HepG2 (cell line): ENCODE data around the gene TMCO4. TPM values are rescaled to one million over a fixed set of nuclear protein-coding genes. Genes with fewer than 3 reads are reported as not detected.

Experiments
- ATAC-seq: fragments of 200-7000 bp; cut with Tn5 transposase; 3 replicates; pipeline ENCODE4 v1.9.1; 2020; ENCODE audit warnings: mild to moderate bottlenecking, moderate library complexity
- BruUV-seq: library from RNA; stranded (reverse); fragments of 400-500 nt; replicated peaks from 2 replicates; lab custom pipeline; 2021; lab: Mats Ljungman, UMichigan
- CTCF ChIA-PET: fragments of 300-600 bp; formaldehyde crosslinking; extraction: SDS; loops from one replicate; lab custom pipeline; 2021; ENCODE audit warnings: low total read pairs, inconsistent platforms, low intra/inter-chr PET ratio; lab: Yijun Ruan, JAX
- POLR2A ChIA-PET: fragments of 350-600 bp; sonication (Branson Sonifier 250); formaldehyde crosslinking; loops from one replicate; lab custom pipeline; 2020; ENCODE audit warnings: antibody characterized with exemption, inconsistent platforms; lab: Yijun Ruan, JAX
- DNase-seq: peaks from one replicate; pipeline ENCODE4 v3.0.0-alpha.2; 2015; ENCODE audit warnings: low spot score
- FAIRE-seq: peaks from 3 replicates; lab custom pipeline; 2011; peaks lifted over from hg19 to GRCh38; lab: Jason Lieb, UNC
- H2AFZ ChIP-seq: one replicate; pipeline ENCODE4 v1.6.1; 2011; ENCODE audit warnings: low read length, inconsistent platforms
- H3K27ac ChIP-seq: fragments of 300-600 bp; 3 replicates; pipeline ENCODE4 v1.8.0; 2011; ENCODE audit warnings: mixed run types, mild to moderate bottlenecking, mixed read lengths, low read length, inconsistent platforms; ENCODE audit not compliant: insufficient read depth; ENCODE audit errors: extremely low read length
- H3K27me3 ChIP-seq, 2 experiments: fragments of 200-600 bp in 1 of 2; 2 replicates in 1 of 2; 3 replicates in 1 of 2; pipeline versions ENCODE4 v1.6.0 to v1.8.0; 2011; ENCODE audit warnings: low read length in 2 of 2, mild to moderate bottlenecking in 2 of 2, moderate library complexity in 2 of 2, inconsistent platforms in 1 of 2; ENCODE audit not compliant: insufficient read depth in 2 of 2, control insufficient read depth in 1 of 2
- H3K36me3 ChIP-seq, 2 experiments: fragments of 200-600 bp in 1 of 2; replicated peaks in 1 of 2; 2 replicates in 1 of 2; 3 replicates in 1 of 2; pipeline versions ENCODE4 v1.5.1 to v1.8.0; 2011; ENCODE audit warnings: low read length in 2 of 2, inconsistent platforms in 1 of 2; ENCODE audit not compliant: insufficient read depth in 2 of 2, control insufficient read depth in 1 of 2
- H3K4me1 ChIP-seq: 2 replicates; pipeline ENCODE4 v1.5.1; 2012; ENCODE audit warnings: low read length, inconsistent platforms; ENCODE audit not compliant: insufficient read depth
- H3K4me2 ChIP-seq: 2 replicates; pipeline ENCODE4 v1.6.0; 2011; ENCODE audit warnings: low read depth, low read length, inconsistent platforms
- H3K4me3 ChIP-seq, 3 experiments: fragments of 200-600 bp in 1 of 3; sonication (generic), shearing (Covaris generic) in 1 of 3; replicated peaks in 1 of 3; 2 replicates each; pipeline ENCODE4 v1.5.1; 2011 to 2016; ENCODE audit warnings: low read length in 3 of 3, inconsistent platforms in 2 of 3, low read depth in 2 of 3, mild to moderate bottlenecking in 2 of 3, control low read depth in 1 of 3, mixed read lengths in 1 of 3; ENCODE audit not compliant: insufficient read depth in 1 of 3
- H3K79me2 ChIP-seq: one replicate; pipeline ENCODE4 v1.6.1; 2011; ENCODE audit warnings: low read length, inconsistent platforms; ENCODE audit not compliant: insufficient read depth
- H3K9ac ChIP-seq: 2 replicates; pipeline ENCODE4 v1.6.0; 2011; ENCODE audit warnings: mild to moderate bottlenecking, low read depth, low read length, inconsistent platforms; ENCODE audit not compliant: insufficient read depth
- H3K9me3 ChIP-seq: 2 replicates; pipeline ENCODE4 v1.5.1; 2012; ENCODE audit warnings: mild to moderate bottlenecking, low read length
- H4K20me1 ChIP-seq: 2 replicates; pipeline ENCODE4 v1.6.0; 2011; ENCODE audit warnings: inconsistent platforms, mild to moderate bottlenecking, low read length, moderate library complexity; ENCODE audit not compliant: insufficient read depth
- BHLHE40 ChIP-seq: IDR thresholded peaks from 2 replicates; pipeline ENCODE4 v1.6.1; 2011; ENCODE audit warnings: low read length, improper control_type of control experiment
- HDAC6 ChIP-seq: fragments of 200-600 bp; sonication (generic); IDR thresholded peaks from 2 replicates; pipeline ENCODE4 v1.7.0; 2017; ENCODE audit warnings: mild to moderate bottlenecking, antibody characterized with exemption, low read length, low read depth
- KLF11 ChIP-seq: IDR thresholded peaks from 2 replicates; pipeline ENCODE4 v1.6.1; 2016; ENCODE audit warnings: missing compliant biosample characterization
- SNAI1 ChIP-seq: sonication (generic); formaldehyde crosslinking; IDR thresholded peaks from 2 replicates; pipeline ENCODE4 v1.5.0; 2020; ENCODE audit warnings: mild to moderate bottlenecking, missing genetic modification reagents, borderline replicate concordance
- ZNF777 ChIP-seq: sonication (generic); formaldehyde crosslinking; IDR thresholded peaks from 2 replicates; pipeline ENCODE4 v1.4.0; 2020; ENCODE audit warnings: missing genetic modification reagents
- WGBS: methylation state at CpG from one replicate; pipeline ENCODE4 v1.1.6; 2017; ENCODE audit warnings: low lambda C conversion rate; 5-methylcytosine and 5-hydroxymethylcytosine counted together
- in situ Hi-C: cut with HindIII; loops from 2 replicates; pipeline ENCODE4 v1.10.0; 2017; ENCODE audit warnings: low pct_unique_long_range_greater_than_20kb; ENCODE audit not compliant: extremely low pct_ligation_motif_present
- intact Hi-C: fragments of 100-400 bp; cut with micrococcal nuclease; formaldehyde crosslinking; loops from one replicate; pipeline ENCODE4 v1.10.0; 2022; ENCODE audit not compliant: unreplicated experiment
- polyA plus RNA-seq, 8 experiments: library from polyadenylated mRNA; depleted of rRNA in 3 of 8; stranded (reverse) in 7 of 8; unstranded in 1 of 8; fragments of >200 nt; fragmentation: Illumina TruSeq in 4 of 8; extraction: Trizol in 4 of 8; gene quantifications; 2 replicates each; pipeline versions ENCODE4 v1.2.1 to v1.2.3, GENCODE V29; 2011 to 2016; ENCODE audit warnings: low read depth in 4 of 8, missing spikeins in 1 of 8, mixed read lengths in 1 of 8; ENCODE audit not compliant: insufficient read depth in 1 of 8
- total RNA-seq, 5 experiments: library from RNA; depleted of rRNA; stranded (reverse); fragments of >200 nt; fragmentation: Illumina TruSeq; extraction: Trizol; gene quantifications; 2 replicates each; pipeline ENCODE4 v1.2.3, GENCODE V29; 2016; ENCODE audit warnings: low read depth in 1 of 5
- TF ChIP-seq, protein P1 (sequence below): sonication (generic); formaldehyde crosslinking; IDR thresholded peaks from 2 replicates; pipeline ENCODE4 v1.5.0; 2020; ENCODE audit warnings: mild to moderate bottlenecking, missing genetic modification reagents
- TF ChIP-seq, protein P2 (sequence below): sonication (generic); formaldehyde crosslinking; IDR thresholded peaks from 2 replicates; pipeline ENCODE4 v1.5.1; 2020; ENCODE audit warnings: mild to moderate bottlenecking, missing genetic modification reagents, borderline replicate concordance

Gene TMCO4
- total and polyA plus RNA-seq, 2 of the 13 experiments (the other 11 are each of a cell fraction or from before 2014, with no cell fraction given), result 2.1 to 4.1 TPM

DNA sequence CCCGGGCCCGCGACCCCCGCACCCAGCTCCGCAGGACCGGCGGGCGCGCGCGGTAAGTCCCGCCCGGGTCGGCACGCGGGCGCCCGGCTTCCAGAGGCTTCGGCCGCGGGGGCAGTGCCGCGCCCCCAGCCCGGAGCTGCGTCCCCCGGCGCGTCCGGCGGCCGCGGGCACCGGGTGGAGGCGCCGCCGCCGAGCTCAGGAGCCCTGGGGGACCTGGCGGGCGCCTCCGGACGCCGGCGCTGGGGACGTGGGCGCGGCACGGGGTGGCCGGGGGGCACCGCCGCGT lies 155.4 kb downstream of the TMCO4 start:
- no peaks in the 10 kb centered on the region for H3K9me3 ChIP-seq
- ChIA-PET POLR2A (no interaction called here), CTCF (no interaction called here)
- DNase-seq, result no peak
- H4K20me1 ChIP-seq, result no peaks in the 10 kb centered on the region
- peak overlapping the region; percentile 95 for H3K4me2 ChIP-seq
- no peaks in the 10 kb centered on the region for H3K36me3 ChIP-seq
- no peak overlapping the region for H2AFZ ChIP-seq
- H3K27ac ChIP-seq, result no peak overlapping the region
- H3K79me2 ChIP-seq, result no peaks in the 10 kb centered on the region
- peaks cover 2 to 21% of the 10 kb centered on the region in 2 experiments; a peak in 3 of 5 replicates for H3K27me3 ChIP-seq
- H3K4me3 ChIP-seq, result peak overlapping the region; percentile 68 to 83 (median 75)
- ATAC-seq, result no peak
- no peak for TF ChIP-seq SNAI1
- TF ChIP-seq KLF11 (CRISPR knock-in tag), result no peak
- peaks cover 47% of the 10 kb centered on the region for H3K4me1 ChIP-seq
- in situ Hi-C loops, result no loop called here
- no peak for FAIRE-seq
- peak overlapping the region; percentile 67; the same call in 1 of the 2 replicates for H3K9ac ChIP-seq
- no CpG with 5 or more reads among the region's 51 CpGs for WGBS
- intact Hi-C loops, result loop anchor here (5.0 kb wide), 1 partner anchor 47 kb away; a partner anchor contains a TSS
- BruUV-seq, result no TSS peak

DNA sequence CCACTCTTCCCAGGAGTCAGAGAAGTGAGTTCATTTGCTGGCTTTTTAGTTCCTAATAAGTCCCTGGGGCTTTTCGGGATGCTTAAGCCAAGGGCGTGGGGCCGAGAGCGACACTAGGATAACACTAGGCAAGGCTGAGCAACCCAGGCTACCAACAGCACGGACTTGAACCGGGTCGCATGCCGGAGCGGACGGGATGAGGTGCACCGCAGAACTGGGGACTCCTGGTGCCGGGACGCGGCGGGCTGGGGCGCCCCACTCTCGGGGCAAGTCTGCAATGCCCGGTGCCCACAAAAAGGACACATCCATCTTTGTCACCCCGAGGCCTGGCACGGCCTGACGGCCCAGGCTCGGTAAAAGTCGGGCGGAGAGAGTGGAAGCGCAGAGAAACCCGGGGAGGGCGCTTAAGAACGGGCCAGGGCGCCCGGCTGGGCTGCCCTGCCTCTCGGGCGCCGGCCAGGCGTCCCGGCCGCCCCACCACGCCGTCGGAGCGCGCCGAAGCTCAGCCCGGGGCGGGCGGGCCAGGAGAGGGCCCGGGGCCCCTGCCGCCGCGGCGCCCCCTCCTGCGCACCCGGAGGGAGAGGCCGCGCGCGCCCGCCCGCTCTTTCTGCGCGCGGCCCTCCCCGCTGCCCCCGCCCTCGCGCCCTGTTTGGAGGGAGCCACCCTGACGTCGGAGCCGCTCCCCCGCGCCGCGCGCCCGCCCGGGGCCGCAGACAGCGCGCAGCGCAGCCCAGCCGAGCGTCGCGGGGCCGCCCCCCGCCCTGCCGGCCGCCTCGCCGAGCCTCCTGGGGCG lies 155.9 kb downstream of the TMCO4 start, which contains the start of gene NBL1:
Gene NBL1 (plus strand): TSS at position 710 of the 793 bp plus-strand sequence. CDS start 10,720 bp downstream, outside the sequence.
- Histone ChIP-seq H3K36me3 (no peaks in the 10 kb centered on the region), H3K9me3 (no peaks in the 10 kb centered on the region), H3K27me3 (peaks cover 2 to 21% of the 10 kb centered on the region in 2 experiments; a peak in 3 of 5 replicates), H3K27ac (no peak within 1 kb of the TSS), H2AFZ (no peak within 1 kb of the TSS), H4K20me1 (no peaks in the 10 kb centered on the region), H3K4me3 (peak within 1 kb of the TSS; percentile 68 to 83 (median 75)), H3K4me2 (peak within 1 kb of the TSS; percentile 95), H3K9ac (peak within 1 kb of the TSS; percentile 67), H3K4me1 (peaks cover 53% of the 10 kb centered on the region), H3K79me2 (no peaks in the 10 kb centered on the region)
- WGBS, result 0% methylated on average over 1 of the region's 90 CpGs
- no TSS peak for BruUV-seq
- DNase-seq (no peak), FAIRE-seq (no peak), ATAC-seq (peak; percentile 8)
- in situ Hi-C loops, result no loop called here
- intact Hi-C loops, result loop anchor here (5.0 kb wide), 1 partner anchor 46 kb away; a partner anchor contains a TSS
- ChIA-PET POLR2A (interaction anchor here (0.9 kb wide), 1 partner anchor 47 kb away, joined by 4 read pairs; a partner anchor contains a TSS), CTCF (no interaction called here)
- TF ChIP-seq, protein P1, sequence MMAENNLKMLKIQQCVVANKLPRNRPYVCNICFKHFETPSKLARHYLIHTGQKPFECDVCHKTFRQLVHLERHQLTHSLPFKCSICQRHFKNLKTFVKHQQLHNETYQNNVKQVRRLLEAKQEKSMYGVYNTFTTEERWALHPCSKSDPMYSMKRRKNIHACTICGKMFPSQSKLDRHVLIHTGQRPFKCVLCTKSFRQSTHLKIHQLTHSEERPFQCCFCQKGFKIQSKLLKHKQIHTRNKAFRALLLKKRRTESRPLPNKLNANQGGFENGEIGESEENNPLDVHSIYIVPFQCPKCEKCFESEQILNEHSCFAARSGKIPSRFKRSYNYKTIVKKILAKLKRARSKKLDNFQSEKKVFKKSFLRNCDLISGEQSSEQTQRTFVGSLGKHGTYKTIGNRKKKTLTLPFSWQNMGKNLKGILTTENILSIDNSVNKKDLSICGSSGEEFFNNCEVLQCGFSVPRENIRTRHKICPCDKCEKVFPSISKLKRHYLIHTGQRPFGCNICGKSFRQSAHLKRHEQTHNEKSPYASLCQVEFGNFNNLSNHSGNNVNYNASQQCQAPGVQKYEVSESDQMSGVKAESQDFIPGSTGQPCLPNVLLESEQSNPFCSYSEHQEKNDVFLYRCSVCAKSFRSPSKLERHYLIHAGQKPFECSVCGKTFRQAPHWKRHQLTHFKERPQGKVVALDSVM, result no peak
- TF ChIP-seq ZNF777, result peak; percentile 86; the same call in 1 of the 2 replicates
- no peak for TF ChIP-seq HDAC6
- TF ChIP-seq, protein P2, sequence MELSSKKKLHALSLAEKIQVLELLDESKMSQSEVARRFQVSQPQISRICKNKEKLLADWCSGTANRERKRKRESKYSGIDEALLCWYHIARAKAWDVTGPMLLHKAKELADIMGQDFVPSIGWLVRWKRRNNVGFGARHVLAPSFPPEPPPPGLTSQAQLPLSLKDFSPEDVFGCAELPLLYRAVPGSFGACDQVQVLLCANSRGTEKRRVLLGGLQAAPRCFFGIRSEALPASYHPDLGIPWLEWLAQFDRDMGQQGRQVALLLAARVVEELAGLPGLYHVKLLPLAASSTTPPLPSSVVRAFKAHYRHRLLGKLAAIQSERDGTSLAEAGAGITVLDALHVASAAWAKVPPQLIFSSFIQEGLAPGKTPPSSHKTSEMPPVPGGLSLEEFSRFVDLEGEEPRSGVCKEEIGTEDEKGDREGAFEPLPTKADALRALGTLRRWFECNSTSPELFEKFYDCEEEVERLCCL (CRISPR knock-in tag), result no peak
- no peak for TF ChIP-seq BHLHE40
